Loucy (cell line): ENCODE data around the gene LPAR3.
"Not testable (repeated sequence)": the region's sequence is repeated elsewhere in the genome, so short reads cannot be mapped to it uniquely, and the experiment has no call there.

ENCODE experiments used
- H2AFZ ChIP-seq: fragments of 200-600 bp; sonication (generic); 2 replicates; pipeline ENCODE4 v1.6.0; 2016; ENCODE audit warnings: antibody characterized with exemption, mild to moderate bottlenecking, low read length, moderate library complexity
- H3F3A ChIP-seq: fragments of 200-600 bp; 2 replicates; pipeline ENCODE4 v1.6.0; 2016; ENCODE audit warnings: antibody characterized with exemption, low read depth, mild to moderate bottlenecking
- H3K27me3 ChIP-seq: fragments of 200-600 bp; sonication (generic); 2 replicates; pipeline ENCODE4 v1.6.1; 2014; ENCODE audit warnings: low read length, mild to moderate bottlenecking; ENCODE audit not compliant: insufficient read depth, poor library complexity, severe bottlenecking
- H3K36me3 ChIP-seq: fragments of 200-600 bp; sonication (generic); 2 replicates; pipeline ENCODE4 v1.6.1; 2016; ENCODE audit warnings: low read length; ENCODE audit not compliant: insufficient read depth
- H3K4me1 ChIP-seq: fragments of 200-600 bp; sonication (generic); 2 replicates; pipeline ENCODE4 v1.5.1; 2014; ENCODE audit warnings: low read length, mild to moderate bottlenecking; ENCODE audit not compliant: insufficient read depth, poor library complexity, severe bottlenecking
- H3K4me2 ChIP-seq: fragments of 200-600 bp; sonication (generic); 2 replicates; pipeline ENCODE4 v1.6.0; 2014; ENCODE audit warnings: antibody characterized with exemption, low read length, low read depth, mild to moderate bottlenecking; ENCODE audit not compliant: poor library complexity, severe bottlenecking
- H3K4me3 ChIP-seq: fragments of 200-600 bp; sonication (generic); 2 replicates; pipeline ENCODE4 v1.5.1; 2014; ENCODE audit warnings: low read length, mild to moderate bottlenecking, mixed read lengths; ENCODE audit not compliant: poor library complexity, severe bottlenecking
- H3K79me2 ChIP-seq: fragments of 200-600 bp; sonication (generic); 2 replicates; pipeline ENCODE4 v1.6.1; 2014; ENCODE audit warnings: low read length; ENCODE audit not compliant: insufficient read depth
- H3K9ac ChIP-seq: fragments of 200-600 bp; sonication (generic); 2 replicates; pipeline ENCODE4 v1.6.0; 2014; ENCODE audit warnings: mild to moderate bottlenecking, low read depth, low read length, moderate library complexity; ENCODE audit not compliant: poor library complexity, severe bottlenecking
- H3K9me2 ChIP-seq: fragments of 200-600 bp; sonication (generic); replicated peaks from 2 replicates; pipeline ENCODE4 v1.6.1; 2016; ENCODE audit warnings: low read depth, low read length, mixed read lengths
- H3K9me3 ChIP-seq: fragments of 200-600 bp; sonication (generic); 2 replicates; pipeline ENCODE4 v1.6.1; 2014; ENCODE audit warnings: mild to moderate bottlenecking, antibody characterized with exemption, low read length, low read depth; ENCODE audit not compliant: insufficient read depth
- H4K20me1 ChIP-seq: fragments of 200-600 bp; sonication (generic); 2 replicates; pipeline ENCODE4 v1.6.0; 2014; ENCODE audit warnings: antibody characterized with exemption, low read length, mild to moderate bottlenecking; ENCODE audit not compliant: insufficient read depth, poor library complexity, severe bottlenecking
- CTCF ChIP-seq: fragments of 200-600 bp; sonication (generic); conservative IDR thresholded peaks from 2 replicates; pipeline ENCODE4 v1.5.1; 2014; ENCODE audit warnings: mild to moderate bottlenecking, antibody characterized with exemption, low read length
- EZH2phosphoT487 ChIP-seq: fragments of 200-600 bp; IDR thresholded peaks from 2 replicates; pipeline ENCODE4 v1.6.1; 2018; ENCODE audit warnings: antibody characterized with exemption, mild to moderate bottlenecking, moderate library complexity, borderline replicate concordance

Gene LPAR3

GRCh38 chr1:84913555-84913892 lies 20.5 kb upstream of the LPAR3 start:
- no peaks in the 10 kb centered on the region for H3K9me2 ChIP-seq
- H3K4me1 ChIP-seq: no peaks in the 10 kb centered on the region
- no peaks in the 10 kb centered on the region for H3K36me3 ChIP-seq
- H3K4me2 ChIP-seq: no peak overlapping the region
- H3K9me3 ChIP-seq: no peaks in the 10 kb centered on the region
- no peak overlapping the region for H3K9ac ChIP-seq
- no peaks in the 10 kb centered on the region for H3K27me3 ChIP-seq
- no peaks in the 10 kb centered on the region for H4K20me1 ChIP-seq
- H2AFZ ChIP-seq: no peak overlapping the region
- H3K4me3 ChIP-seq: no peak overlapping the region
- H3K79me2 ChIP-seq: no peaks in the 10 kb centered on the region
- no peaks in the 10 kb centered on the region for H3F3A ChIP-seq
- TF ChIP-seq EZH2phosphoT487: no peak
- TF ChIP-seq CTCF: no peak

- H3F3A ChIP-seq: no peaks in the 10 kb centered on the region
- no peaks in the 10 kb centered on the region for H3K9me3 ChIP-seq
- H3K79me2 ChIP-seq: no peaks in the 10 kb centered on the region
- TF ChIP-seq CTCF (no peak), EZH2phosphoT487 (no peak)
- no peak overlapping the region for H3K9ac ChIP-seq
- no peaks in the 10 kb centered on the region for H3K9me2 ChIP-seq
- H2AFZ ChIP-seq: no peak overlapping the region
- no peaks in the 10 kb centered on the region for H4K20me1 ChIP-seq
- H3K4me2 ChIP-seq: no peak overlapping the region
- no peaks in the 10 kb centered on the region for H3K4me1 ChIP-seq
- H3K36me3 ChIP-seq: no peaks in the 10 kb centered on the region
- H3K27me3 ChIP-seq: no peaks in the 10 kb centered on the region
- H3K4me3 ChIP-seq: no peak overlapping the region
These were observed 19.9 kb upstream of the LPAR3 start for GRCh38 chr1:84912726-84913554.

- not testable (repeated sequence) for H3K9ac ChIP-seq, H3K4me2 ChIP-seq, H3K27me3 ChIP-seq, H2AFZ ChIP-seq, H3K9me2 ChIP-seq, H3K79me2 ChIP-seq, H4K20me1 ChIP-seq, H3K36me3 ChIP-seq, H3K9me3 ChIP-seq, H3K4me1 ChIP-seq, H3K4me3 ChIP-seq, H3F3A ChIP-seq
These were observed 15.9 kb upstream of the LPAR3 start for GRCh38 chr1:84908746-84909464.
